H1 (cell line): ENCODE measurements around the gene MUS81. TPM values are rescaled to one million over a fixed set of nuclear protein-coding genes. Genes with fewer than 3 reads are reported as not detected.

Experiments used
- CBX8 ChIP-seq: fragments of 300-800, 300-1000 bp; sonication (generic); IDR thresholded peaks from 2 replicates; pipeline ENCODE4 v1.7.1; 2016; ENCODE audit warnings: low read depth, low read length, borderline replicate concordance
- KDM4A ChIP-seq: IDR thresholded peaks from one replicate; pipeline ENCODE4 v1.7.1; 2012; ENCODE audit warnings: low read depth, mild to moderate bottlenecking, moderate library complexity, low read length, inconsistent platforms; ENCODE audit not compliant: severe bottlenecking
- SP1 ChIP-seq: IDR thresholded peaks from 2 replicates; pipeline ENCODE4 v1.6.1; 2011; ENCODE audit warnings: low read depth, low read length
- polyA plus RNA-seq, 7 experiments: library from polyadenylated mRNA; depleted of rRNA in 3 of 7; stranded (reverse) in 5 of 7; unstranded in 2 of 7; fragments of >200 nt in 5 of 7; fragments of 200-250 nt in 2 of 7; gene quantifications; 1 replicate in 5 of 7; 2 replicates in 1 of 7; 4 replicates in 1 of 7; pipeline versions ENCODE4 v1.2.1 to v1.2.3, GENCODE V29; 2011 to 2013; ENCODE audit warnings: missing spikeins in 2 of 7, mixed read lengths in 2 of 7
- total RNA-seq: library from RNA; stranded (reverse); fragmentation: NEBNext Ultra II Directional; extraction: Animal tissue kit (Norgen Biotek cat#: 25700); gene quantifications from 2 replicates; pipeline ENCODE4 v1.2.1, GENCODE V29; 2021

MUS81 gene
- total and polyA plus RNA-seq, 2 of the 8 experiments (the other 6 are each of a cell fraction or from before 2014, with no cell fraction given): 30.2 to 31.5 TPM

DNA sequence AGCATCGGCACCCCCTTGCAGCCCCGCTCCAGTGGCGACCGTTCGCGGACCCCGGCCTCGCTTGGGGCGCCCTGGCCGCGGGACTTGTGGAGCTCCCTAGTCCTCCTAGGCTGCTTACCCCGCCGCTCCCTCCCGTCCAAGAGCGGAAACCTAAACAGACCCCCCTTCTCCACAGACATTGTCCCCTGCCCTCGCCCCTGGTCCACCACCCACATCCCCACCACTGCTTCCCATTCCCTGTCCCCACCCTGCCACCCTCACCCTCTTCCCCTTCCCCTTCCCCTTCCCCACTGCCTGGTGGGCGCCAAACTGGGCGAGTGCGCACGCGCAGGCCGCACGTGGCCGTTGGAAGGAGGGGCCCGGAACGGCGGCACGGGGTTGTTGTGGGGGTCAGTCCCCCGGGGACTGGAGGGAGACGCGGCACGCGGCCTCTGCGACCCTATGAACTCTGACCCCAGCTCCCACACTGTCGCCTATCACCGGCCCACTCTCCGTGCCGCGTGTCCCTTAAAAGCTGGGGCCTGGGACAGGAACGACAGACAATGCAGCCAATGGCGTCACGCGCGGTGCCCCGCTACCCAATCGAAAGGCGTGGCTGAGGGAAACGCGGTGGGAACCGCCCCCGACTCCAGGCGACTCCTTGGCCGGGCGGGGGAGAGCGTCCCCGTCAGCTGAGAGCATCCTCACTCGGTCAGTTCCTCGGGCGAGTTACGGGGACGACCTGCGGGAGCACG is 26.8 kb upstream of the MUS81 start, which contains the start of gene SNX32 (continued):
- TF ChIP-seq SP1 (peak; percentile 99), KDM4A (peak; percentile 88), CBX8 (no peak)
